Muscle of back (tissue), 13 donors: ENCODE data around the gene ARRDC2. TPM values are rescaled to one million over a fixed set of nuclear protein-coding genes. Genes with fewer than 3 reads are reported as not detected.
"Not testable (repeated sequence)": the region's sequence is repeated elsewhere in the genome, so short reads cannot be mapped to it uniquely, and the experiment has no call there.

Experiments
- DNase-seq, 3 donors: peaks; one replicate each; pipeline versions ENCODE4 v3.0.0 to v3.0.0-alpha.2; 2013
- long read RNA-seq, 9 donors: transcript quantifications; one replicate each; lab custom pipeline, GENCODE V29; 2026
- polyA plus RNA-seq, 10 donors: library from polyadenylated mRNA; unstranded; fragments of 120-200 nt; gene quantifications; one replicate each; pipeline ENCODE4 v1.2.1, GENCODE V29; 2013; ENCODE audit not compliant: insufficient read length in 10 of 10

ARRDC2 gene
- polyA plus RNA-seq: 1 to 10 TPM; 3.6 to 5.9 (median 4.7) TPM
- long read RNA-seq, donor 1: 0 reads
- long read RNA-seq, donor 2: 0 reads
- long read RNA-seq, donor 3: 0 reads
- long read RNA-seq, donor 4, partial matches to known transcripts: 0 of 3 reads
- long read RNA-seq, donor 4, other reads (novel, unspliced or antisense): 0 of 3 reads
- long read RNA-seq, donor 5: 0 reads
- long read RNA-seq, donor 6, partial matches to known transcripts: 0 of 1 reads
- long read RNA-seq, donor 6, other reads (novel, unspliced or antisense): 0 of 1 reads
- long read RNA-seq, donor 7, partial matches to known transcripts: 0 of 1 reads
- long read RNA-seq, donor 7, other reads (novel, unspliced or antisense): 0 of 1 reads
- long read RNA-seq, donor 8: 0 reads
- long read RNA-seq, donor 9: 0 reads

DNA sequence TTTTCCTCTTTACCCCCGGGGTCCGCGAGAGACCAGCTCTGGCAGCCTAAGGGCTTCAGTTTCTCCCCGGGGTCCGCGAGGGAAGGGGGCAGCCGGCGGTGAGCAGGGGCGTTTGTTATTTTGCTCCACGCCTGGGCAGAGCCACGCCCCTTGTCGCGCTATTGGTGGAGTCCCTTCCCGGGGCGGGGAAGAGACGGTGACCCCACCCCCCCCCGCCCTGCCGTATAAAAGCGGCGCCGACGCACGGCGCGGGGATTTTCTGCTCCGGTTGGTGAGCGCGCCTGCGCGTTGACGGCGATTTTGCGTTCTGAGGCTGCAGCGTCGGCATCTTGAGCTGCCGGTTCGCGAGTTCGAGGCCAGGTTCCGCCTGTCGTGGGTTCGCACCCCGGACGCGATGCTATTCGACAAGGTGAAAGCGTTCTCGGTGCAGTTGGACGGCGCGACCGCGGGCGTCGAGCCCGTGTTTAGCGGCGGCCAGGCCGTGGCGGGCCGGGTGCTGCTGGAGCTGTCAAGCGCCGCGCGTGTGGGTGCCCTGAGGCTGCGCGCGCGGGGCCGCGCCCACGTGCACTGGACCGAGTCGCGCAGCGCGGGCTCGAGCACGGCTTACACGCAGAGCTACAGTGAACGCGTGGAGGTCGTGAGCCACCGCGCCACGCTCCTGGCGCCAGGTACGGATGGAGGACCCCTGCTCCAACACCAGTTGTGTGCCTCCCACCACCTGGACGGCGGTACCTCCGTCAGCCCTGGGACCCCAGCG, at the start of gene ARRDC2:
ARRDC2 (plus strand) TSS at position 254 of the 757 bp plus-strand sequence; CDS start at position 395, 141 bp downstream.
- DNase-seq: peak; percentile 93 to 97 (median 96)

DNA sequence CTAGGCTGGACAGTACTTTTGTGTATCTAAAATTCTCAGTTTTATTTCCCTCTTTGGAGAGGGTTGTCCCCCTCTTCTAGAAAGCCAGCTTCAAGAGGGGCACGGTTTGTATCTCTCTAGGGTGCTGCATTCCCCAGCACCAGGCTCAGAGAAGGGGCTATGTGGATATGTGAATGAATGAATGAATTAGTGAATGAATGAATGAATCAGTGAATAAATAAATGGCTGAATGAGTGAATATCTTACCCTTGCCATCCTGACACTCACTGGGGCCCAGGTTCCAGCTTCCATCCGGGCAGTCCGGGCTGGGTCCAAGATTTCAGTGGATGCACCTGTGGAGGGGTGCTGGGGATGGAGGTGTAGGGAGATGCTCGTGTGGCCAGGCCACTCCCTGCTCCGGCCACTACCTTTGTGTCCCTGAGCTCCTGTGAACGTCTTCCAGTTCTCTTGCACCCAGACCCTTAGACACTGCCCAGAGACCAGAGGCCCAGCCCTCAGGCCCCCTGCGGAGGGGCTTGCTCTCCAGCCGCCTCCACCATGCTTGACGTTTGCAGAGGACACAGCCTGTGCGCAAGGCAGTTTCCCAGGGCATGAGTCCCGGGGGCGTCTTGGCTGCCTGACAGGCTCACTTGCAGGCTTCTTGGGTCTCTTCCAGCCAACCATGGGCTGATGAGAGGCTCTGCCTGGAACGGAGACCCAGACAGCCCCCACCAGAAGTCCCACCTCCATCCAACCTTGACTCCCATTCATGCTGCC, 43.9 kb upstream of the ARRDC2 start:
- no peak for DNase-seq

DNA sequence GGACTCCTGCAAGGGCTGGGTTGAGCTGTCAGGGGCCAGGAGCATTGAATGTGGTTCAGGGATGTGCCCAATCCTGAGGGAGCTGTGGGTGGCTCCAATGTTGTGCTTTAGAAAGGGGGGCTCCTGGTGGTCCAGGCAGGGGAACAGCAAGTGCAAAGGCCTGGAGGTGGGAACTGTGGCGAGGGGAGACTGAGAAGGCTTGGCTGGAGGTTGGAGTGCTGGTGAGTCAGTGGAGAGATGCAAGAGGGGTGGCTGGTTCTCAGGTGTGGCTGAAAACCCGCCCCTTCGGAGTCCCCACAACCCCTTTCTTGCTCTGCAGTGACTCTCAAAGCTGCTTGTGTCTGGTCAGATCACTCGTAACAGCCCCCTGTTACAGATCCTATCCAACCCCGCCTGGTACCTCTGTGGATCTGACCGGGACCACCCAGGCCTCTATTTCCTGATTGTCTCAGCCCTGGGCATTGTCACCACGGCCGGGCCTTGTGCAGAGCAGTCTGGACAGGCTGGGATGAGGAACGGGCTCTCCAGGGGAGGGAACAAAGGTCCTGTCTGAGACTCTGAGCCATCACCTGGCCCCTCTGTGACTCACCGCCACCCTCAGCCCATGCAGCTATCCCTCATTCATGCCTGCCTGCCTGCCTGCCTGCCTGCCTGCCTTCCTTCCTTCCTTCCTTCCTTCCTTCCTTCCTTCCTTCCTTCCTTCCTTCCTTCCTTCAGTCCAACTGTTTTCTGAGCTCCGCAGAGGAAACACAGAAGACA, 42.4 kb upstream of the ARRDC2 start:
- DNase-seq: no peak

DNA sequence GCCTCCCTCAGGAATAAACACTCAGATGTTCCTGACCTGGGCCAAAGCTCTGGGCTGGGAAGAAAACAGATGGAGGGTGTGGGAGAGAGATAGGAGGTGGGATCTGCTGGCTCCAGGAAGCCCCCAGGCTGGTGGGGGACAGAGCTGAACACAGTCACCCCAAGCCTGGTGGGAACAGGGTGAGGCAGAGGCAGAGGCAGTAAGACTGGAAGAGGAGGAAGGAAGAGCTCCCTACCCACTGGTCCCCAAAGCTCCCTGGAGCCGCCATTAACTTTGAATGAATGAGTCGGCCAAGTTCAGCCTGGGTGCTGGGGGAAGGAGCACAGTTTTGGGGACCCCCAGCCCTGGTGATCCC, 41.9 kb upstream of the ARRDC2 start:
- no peak for DNase-seq

DNA sequence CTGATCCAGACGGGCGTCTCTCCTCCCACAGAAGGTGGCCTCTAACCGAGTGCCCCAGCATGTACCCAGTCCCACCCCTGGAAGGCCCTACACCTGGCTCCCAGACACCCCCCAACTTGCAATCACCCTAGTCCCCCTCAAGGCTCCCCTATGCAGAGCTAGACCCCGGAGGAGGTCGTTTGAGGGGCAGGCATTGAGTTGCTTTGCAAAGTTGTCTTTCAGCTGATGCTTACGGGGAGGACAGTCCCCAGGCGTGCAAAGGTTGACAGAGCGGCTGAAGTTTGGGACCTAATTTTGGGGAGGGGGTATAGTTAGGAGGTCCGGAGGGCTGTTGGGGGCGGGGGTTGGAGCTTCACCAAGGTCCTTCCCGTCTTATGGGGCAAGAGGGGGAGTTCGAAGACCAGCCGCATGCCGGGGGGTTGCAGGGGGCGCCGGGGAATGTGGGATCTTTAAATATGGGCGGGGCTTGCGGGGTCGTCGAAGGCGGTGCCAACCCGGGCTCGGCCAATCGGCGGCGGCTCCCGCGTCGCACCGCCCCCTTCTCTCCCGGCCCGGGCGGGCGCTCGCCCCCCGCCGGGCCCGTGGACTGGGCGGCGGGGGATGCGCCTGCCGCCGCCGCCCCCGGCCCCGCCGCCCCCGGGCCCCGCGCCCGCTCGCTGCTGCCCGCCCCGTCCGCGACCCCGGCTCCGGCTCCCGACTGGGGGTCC, 41.3 kb upstream of the ARRDC2 start, which contains the start of gene KCNN1:
KCNN1 (plus strand) TSS at position 558 of the 707 bp plus-strand sequence. CDS start 6,782 bp downstream, outside the sequence.
- DNase-seq: peak in 1 of 3 donors; percentile 58

DNA sequence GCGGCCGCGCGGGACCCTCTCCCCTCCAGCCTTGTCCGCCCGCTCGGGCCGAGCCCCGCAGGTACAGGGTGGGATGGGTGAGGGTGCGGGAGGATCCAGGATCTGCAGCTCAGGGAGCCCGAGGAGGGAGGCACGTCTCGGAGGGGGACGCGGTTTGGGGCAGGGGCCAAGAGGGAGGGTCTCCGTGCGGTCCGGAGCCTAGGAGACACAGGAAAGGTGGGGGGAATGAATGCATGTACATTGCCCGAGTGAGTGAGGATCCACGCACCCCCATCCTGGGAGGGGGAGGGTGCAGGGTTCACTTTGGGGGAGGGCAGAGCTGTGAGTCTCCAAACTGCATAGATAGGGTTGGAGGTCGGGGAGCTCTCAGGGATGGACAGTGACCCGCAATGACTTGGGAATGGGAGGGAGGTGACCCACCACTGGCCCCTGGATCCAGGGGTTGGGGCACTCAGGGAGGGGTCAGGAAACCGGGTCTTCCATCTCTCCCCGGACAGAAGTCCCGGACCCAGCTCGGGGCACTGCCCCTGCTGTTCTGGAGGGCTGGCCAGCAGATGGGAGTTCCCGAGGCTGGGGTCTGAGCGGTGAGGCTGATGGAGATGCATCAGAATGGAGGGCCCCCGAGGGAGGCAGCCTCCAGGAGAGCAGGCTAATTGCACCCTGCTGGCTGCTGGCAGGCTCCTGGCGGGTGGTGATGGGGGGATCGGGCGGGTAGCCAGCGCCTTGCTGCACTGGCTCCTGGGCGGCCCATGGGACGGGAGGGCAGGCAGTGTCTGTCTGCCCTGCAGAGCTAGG, 40.5 kb upstream of the ARRDC2 start:
- DNase-seq: no peak

DNA sequence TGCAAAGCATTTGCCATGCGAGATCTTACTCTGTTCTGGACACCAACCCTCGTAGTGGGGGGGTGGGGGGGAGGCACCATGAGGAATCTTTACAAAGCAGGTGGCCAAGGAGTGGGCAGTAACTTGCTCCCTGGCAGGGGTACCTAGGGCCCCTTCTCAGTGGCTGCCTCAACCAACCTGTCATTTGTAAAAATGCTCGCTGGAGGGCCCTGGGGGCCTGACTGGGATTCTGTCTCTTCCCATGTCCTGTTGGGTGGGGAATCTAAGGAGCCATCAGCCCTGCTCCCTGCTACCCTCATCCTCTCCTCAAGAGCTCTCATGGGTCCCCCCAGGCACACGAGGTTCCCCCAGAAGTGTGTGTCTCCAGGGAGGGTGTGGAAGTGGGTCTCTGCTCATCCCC, 39.6 kb upstream of the ARRDC2 start:
- DNase-seq: no peak

DNA sequence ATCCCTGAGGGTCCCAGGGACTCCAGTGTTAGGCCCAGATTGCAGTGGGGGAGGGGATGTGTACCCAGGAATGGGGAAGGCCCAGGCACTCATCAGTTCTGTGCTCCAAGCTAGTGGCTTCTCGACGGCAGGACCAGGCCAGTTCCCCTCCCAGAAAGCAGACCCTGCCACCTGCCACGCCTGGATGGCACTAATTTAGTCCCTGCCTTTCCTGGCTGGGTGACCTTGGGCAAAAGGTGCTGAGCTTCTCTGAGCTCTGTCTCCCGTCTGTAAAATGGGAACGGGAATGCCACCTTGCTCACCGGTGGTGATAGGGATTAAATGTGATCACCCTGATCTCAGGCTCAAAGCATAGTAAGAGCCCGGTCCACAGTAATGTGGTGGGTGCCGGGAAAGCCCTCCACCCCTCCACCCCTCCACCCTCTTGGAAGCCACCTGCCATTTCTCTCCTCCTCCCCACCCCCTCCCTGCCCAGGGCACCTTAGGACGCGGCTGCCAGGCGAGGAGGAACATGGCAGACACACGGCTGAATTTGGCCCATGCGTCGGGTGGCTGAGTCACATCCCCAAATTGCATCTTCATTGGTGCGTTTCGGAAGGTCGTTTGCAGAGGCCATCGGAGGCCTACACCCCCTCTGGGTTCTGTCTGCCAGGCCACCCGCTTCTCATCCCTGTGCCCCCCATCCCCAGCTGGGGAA, 38.7 kb upstream of the ARRDC2 start:
- DNase-seq: no peak

DNA sequence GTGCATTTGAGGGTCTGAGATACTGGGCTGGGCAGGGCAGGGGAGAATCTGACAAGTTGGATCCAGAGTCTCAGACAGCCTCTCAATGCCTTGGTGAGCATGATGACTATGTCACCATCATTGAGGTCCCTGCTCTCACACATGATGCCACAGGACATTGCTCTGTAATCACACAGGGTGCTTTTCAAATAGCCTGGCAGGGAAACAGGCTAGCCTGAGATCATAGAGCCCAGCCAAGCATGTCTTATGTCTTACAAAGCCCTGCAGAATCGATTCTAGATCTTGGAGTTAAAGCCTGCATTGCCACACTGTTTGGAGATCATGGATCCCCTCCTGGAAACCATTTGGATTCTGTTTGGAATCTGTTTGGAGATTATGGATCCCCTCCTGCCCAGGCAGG, 35.7 kb upstream of the ARRDC2 start:
- DNase-seq: no peak

DNA sequence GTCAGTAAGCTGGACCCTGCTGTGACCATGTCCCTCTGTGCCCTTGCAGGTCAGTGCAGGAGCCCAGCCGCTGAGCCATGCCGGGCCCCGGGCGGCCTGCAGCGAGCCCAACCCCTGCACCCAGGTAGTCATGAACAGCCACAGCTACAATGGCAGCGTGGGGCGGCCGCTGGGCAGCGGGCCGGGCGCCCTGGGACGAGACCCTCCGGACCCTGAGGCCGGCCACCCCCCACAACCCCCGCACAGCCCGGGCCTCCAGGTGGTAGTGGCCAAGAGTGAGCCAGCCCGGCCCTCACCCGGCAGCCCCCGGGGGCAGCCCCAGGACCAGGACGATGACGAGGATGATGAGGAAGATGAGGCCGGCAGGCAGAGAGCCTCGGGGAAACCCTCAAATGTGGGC, 34.2 kb upstream of the ARRDC2 start:
- no peak for DNase-seq

DNA sequence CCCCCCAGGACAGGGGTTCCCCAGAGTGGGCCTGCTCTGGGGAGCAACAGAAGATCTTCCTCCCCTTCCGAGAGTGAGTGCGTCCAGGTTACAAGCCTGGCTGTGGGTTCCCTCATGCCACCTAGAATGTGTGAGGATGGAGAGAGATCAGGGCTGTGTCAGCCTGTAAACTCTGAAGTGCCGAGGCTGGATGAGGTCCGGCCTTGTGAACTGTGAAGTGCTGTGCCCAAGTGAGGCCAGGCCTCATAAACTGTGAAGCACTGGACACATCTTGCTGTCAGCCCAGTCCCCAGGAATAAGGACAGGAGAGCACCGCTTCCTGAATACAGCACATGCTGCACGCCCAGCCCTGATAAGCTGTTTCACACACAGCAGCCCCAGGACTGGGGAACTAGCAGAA, 33.4 kb upstream of the ARRDC2 start:
- no peak for DNase-seq

DNA sequence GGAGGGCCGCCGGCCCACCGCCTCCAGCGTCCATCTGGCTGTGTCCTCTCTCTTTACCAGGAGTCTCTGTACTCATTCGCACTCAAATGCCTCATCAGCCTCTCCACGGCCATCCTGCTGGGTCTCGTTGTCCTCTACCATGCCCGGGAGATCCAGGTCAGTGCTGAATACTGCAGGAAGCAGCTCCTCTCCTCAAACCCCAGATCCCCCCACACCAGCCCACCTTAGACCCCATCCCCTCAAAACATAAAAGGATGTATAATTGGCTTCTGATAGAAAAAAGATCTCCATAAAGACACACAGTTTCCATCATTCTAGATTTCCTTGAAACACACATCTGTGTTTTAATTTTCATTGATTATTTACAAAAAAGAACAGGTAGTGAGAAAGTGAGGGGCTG, 32.9 kb upstream of the ARRDC2 start:
- no peak for DNase-seq

DNA sequence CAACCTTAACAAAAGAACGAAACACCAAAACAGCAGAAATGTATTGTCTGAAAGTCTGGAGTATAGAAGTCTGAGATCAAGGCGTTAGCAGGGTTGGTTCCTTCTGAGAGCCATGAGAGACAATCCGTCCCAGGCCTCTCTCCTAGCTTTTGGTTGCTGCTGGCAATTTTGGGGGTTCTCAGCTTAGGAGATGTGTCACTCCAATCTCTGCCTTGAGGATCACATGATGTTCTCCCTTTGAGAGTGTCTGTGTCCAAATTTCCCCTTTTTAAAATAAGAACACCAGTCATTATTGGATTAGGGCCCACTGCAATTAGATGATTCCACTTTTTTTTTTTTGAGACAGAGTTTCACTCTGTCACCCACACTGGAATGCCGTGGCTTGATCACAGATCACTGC, 30.9 kb upstream of the ARRDC2 start:
- DNase-seq: no peak

DNA sequence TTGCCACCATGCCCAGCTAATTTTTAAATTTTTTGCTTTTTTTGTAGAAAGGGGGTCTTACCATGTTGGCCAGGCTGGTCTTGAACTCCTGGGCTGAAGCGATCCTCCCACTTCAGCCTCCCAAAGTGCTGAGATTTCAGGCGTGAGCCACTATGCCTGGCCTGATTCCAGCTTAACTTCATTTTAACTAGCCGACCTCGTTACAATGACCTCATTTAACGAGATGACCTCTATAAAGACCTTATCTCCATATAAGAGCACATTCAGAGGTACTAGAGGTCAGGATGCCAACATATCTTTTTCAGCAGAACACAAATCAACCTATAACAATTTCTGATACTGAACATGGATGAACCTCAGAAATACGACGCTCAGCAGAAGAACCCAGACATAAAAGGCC, 30.5 kb upstream of the ARRDC2 start:
- no peak for DNase-seq

DNA sequence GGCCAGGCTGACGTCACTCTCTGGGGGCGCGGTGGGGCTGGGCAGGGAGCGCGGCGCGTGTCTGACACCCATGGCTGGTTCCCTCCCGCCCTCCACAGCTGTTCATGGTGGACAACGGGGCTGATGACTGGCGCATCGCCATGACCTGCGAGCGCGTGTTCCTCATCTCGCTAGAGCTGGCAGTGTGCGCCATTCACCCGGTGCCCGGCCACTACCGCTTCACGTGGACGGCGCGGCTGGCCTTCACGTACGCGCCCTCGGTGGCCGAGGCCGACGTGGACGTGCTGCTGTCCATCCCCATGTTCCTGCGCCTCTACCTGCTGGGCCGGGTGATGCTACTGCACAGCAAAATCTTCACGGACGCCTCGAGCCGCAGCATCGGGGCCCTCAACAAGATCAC, 26.4 kb upstream of the ARRDC2 start:
- no peak for DNase-seq

DNA sequence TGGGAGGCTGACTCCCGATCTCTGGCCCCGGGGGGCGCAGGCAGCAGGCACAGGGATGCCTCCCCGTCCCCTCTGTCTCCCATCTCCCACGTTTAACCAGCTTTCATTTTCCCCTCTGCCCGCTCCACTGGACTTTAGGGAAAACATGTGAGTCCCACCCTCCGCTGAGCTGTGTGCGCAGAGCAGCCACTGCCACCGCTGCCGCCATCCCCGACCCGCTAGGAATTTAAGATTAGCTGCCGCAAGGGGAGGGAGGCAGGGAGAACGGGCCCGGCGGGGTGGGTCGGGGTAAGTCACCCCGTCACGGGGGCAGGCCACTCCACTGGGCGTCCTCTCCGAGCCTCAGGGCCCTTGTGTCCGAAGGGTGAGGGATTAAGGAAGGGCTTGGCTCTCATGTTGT, 25.5 kb upstream of the ARRDC2 start:
- no peak for DNase-seq

DNA sequence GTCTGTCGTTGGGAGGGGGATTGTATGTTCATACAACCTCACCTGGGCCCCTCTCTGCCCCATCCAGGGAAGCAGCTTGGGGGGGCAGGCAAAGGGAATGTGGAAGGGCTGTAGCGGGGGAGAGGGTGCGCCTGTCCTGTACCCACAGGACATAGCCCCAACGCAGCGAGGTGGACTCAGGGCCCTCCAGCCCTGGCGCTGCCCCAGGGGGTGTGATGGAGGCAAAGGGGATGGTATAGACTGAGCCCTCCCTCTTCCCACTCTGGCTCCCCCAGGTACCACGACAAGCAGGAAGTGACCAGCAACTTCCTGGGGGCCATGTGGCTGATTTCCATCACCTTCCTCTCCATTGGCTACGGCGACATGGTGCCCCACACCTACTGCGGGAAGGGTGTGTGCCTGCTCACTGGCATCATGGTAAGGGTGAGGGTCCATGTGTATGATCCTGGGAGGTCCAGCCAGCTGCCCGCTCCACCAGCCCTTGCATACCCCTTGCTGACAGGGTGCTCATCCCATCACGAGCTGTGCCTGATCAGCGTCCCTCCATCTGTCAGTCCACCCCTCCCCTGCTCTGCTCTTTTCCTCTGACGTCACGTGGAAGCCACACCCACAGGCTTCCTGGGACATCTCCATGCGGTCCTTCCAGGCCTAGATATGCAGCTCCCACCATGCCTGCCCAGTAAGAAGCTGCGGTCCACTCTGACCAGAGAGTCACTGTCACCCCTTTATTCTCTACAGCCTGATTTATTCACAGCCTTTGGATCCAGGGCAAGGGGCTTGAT, 22.7 kb upstream of the ARRDC2 start:
- no peak for DNase-seq

DNA sequence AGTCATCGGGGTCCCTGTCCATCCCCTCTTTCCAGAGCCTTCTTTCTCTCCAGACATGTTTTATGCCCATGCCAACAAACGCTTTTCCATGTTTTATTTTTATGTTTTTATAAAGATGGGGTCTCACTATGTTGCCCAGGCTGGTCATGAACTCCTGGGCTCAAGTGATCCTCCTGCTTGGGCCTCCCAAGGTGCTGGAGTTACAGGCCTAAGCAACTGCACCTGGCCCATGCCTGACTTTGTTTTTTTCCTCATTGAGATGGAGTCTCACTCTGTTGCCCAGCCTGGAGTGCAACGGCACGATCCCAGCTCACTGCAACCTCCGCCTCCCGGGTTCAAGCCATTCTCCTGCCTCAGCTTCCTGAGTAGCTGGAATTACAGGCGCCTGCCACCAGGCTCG, 21.4 kb upstream of the ARRDC2 start:
- not testable (repeated sequence) for DNase-seq

DNA sequence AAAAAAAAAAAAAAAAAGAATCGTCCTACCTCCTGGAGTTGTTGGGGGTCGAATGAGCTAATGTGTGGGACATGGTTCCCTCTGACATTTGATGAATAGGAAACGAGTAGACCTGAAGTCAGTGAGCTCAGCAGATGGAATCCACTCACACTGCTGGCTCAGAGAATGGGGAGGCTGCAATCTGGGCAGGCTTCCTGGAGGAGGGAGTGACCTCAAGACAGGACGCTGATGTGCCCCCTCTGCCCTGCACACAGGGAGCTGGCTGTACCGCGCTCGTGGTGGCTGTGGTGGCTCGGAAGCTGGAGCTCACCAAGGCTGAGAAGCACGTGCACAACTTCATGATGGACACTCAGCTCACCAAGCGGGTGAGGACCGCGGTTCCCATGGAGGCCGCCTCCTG, 19.8 kb upstream of the ARRDC2 start:
- no peak for DNase-seq
